PC-3 (cell line): ENCODE results near the gene TTC34. TPM values are rescaled to one million over a fixed set of nuclear protein-coding genes. Genes with fewer than 3 reads are reported as not detected.

Experiments used
- ATAC-seq: fragments of 200-7000 bp; cut with Tn5 transposase; 2 replicates; pipeline ENCODE4 v1.9.1; 2020; ENCODE audit warnings: mild to moderate bottlenecking, moderate library complexity
- BruUV-seq: library from RNA; stranded (reverse); fragments of 400-500 nt; replicated peaks from 2 replicates; lab custom pipeline; 2021; lab: Mats Ljungman, UMichigan
- CTCF ChIA-PET: fragments of 300-600 bp; sonication (Branson Sonifier 250); formaldehyde crosslinking; loops from one replicate; lab custom pipeline; 2022; ENCODE audit warnings: antibody characterized with exemption; lab: Charles Lee
- POLR2A ChIA-PET: fragments of 300-600 bp; sonication (Branson Sonifier 250); formaldehyde crosslinking; loops from one replicate; lab custom pipeline; 2022; ENCODE audit warnings: antibody characterized with exemption; ENCODE audit not compliant: unreplicated experiment; lab: Charles Lee
- DNase-seq: peaks from one replicate; pipeline ENCODE4 v3.0.0-alpha.2; 2015
- H2AFZ ChIP-seq: fragments of 300-600 bp; sonication (generic); 2 replicates; pipeline ENCODE4 v1.6.0; 2016; ENCODE audit warnings: antibody characterized with exemption, low read length
- H3F3A ChIP-seq: fragments of 300-600 bp; sonication (generic); one replicate; pipeline ENCODE4 v1.6.0; 2017; ENCODE audit warnings: antibody characterized with exemption, low read length, control low read depth, mild to moderate bottlenecking; ENCODE audit not compliant: unreplicated experiment
- H3K27ac ChIP-seq: fragments of 300-600 bp; sonication (generic); 2 replicates; pipeline ENCODE4 v1.5.1; 2016; ENCODE audit warnings: mild to moderate bottlenecking, low read length
- H3K27me3 ChIP-seq: fragments of 300-600 bp; sonication (generic); 2 replicates; pipeline ENCODE4 v1.6.1; 2016; ENCODE audit warnings: low read length, mixed read lengths
- H3K36me3 ChIP-seq: fragments of 300-600 bp; sonication (generic); 2 replicates; pipeline ENCODE4 v1.6.1; 2016; ENCODE audit warnings: low read depth, mixed run types, low read length, mixed read lengths
- H3K4me1 ChIP-seq: fragments of 300-600 bp; sonication (generic); 2 replicates; pipeline ENCODE4 v1.5.1; 2016; ENCODE audit warnings: low read length; ENCODE audit not compliant: insufficient read depth
- H3K4me2 ChIP-seq: fragments of 300-600 bp; sonication (generic); 2 replicates; pipeline ENCODE4 v1.6.0; 2016; ENCODE audit warnings: low read length
- H3K4me3 ChIP-seq: fragments of 300-600 bp; sonication (generic); 2 replicates; pipeline ENCODE4 v1.5.1; 2016; ENCODE audit warnings: mild to moderate bottlenecking, low read length, mixed read lengths
- H3K79me2 ChIP-seq: fragments of 300-600 bp; sonication (generic); 2 replicates; pipeline ENCODE4 v1.6.1; 2017; ENCODE audit warnings: low read length, mixed read lengths
- H3K9ac ChIP-seq: fragments of 300-600 bp; sonication (generic); 2 replicates; pipeline ENCODE4 v1.6.0; 2016; ENCODE audit warnings: mild to moderate bottlenecking, low read length
- H3K9me2 ChIP-seq: fragments of 300-600 bp; sonication (generic); replicated peaks from 2 replicates; pipeline ENCODE4 v1.6.1; 2016; ENCODE audit warnings: mixed run types, low read length, mixed read lengths
- H3K9me3 ChIP-seq: fragments of 300-600 bp; sonication (generic); 2 replicates; pipeline ENCODE4 v1.6.1; 2016; ENCODE audit warnings: low read length, mixed read lengths
- H4K20me1 ChIP-seq: fragments of 300-600 bp; sonication (generic); 2 replicates; pipeline ENCODE4 v1.6.1; 2016; ENCODE audit warnings: low read length, mixed read lengths
- EZH2 ChIP-seq: fragments of 300-600 bp; sonication (generic); IDR thresholded peaks from one replicate; pipeline ENCODE4 v1.6.1; 2017; ENCODE audit warnings: antibody characterized with exemption, mild to moderate bottlenecking, low read length; ENCODE audit not compliant: unreplicated experiment
- EZH2phosphoT487 ChIP-seq: fragments of 300-600 bp; sonication (generic); IDR thresholded peaks from 2 replicates; pipeline ENCODE4 v1.6.1; 2018; ENCODE audit warnings: mild to moderate bottlenecking, antibody characterized with exemption, low read length, borderline replicate concordance
- intact Hi-C: fragments of 100-400 bp; cut with micrococcal nuclease; formaldehyde crosslinking; loops from 2 replicates; pipeline ENCODE4 v1.9.0; 2023
- total RNA-seq: library from RNA; depleted of rRNA; stranded (reverse); fragments of >200 nt; gene quantifications from 2 replicates; pipeline ENCODE4 v1.2.3, GENCODE V29; 2014
- TF ChIP-seq, protein P1 (sequence below): fragments of 300-600 bp; sonication (generic); conservative IDR thresholded peaks from 2 replicates; pipeline ENCODE4 v1.5.1; 2017; ENCODE audit warnings: antibody characterized with exemption, low read depth, mild to moderate bottlenecking, low read length

The TTC34 gene
- total RNA-seq, 1 experiment from 2014 or later = 0.11 TPM

DNA sequence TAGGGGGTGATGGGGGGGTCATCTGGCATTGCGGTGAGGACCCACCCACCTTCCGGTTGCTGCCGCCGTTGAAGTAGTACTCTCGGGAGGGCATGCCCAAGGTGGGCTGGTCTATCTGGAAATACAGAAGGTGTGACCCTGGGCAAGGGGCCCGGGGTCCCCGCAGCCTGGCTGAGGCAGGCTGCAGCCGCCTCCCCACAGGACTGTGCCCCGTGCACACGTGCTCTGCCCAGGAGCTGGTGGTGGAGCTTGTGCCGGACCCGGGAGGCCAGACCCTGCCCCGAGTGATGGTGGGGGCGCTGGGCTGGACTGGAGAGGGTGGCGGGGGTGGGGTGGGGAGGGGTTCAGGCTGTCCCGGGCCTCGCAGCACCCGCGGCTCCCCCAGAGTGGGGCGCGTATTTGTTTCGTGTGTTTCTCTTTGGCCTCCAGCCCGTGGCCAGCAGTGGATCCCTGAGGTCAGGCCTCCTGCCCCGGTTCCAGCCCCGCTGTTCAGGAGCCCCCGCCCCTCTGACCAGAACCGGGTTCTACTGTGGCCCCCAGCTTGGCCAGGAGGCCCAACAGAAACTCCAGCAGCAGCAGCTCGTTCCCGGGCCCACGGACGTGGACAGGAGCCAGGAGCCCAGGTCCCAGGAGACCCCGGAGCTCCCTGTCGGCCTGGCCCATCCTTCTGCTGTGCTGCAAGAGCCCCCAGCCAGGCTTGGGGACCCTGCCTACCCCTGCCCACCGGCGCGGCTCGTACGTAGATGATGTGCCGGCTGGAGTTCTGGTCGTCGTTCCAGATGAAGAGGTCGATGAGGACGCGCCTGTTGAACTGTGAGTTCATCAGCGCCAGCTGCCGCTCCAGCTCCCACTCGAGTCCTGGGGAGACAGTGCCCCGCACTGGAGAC is 195.7 kb downstream of the TTC34 start:
- POLR2A ChIA-PET = interaction anchor here (0.7 kb wide), 1 partner anchor 20 kb away, joined by 3 read pairs; the partner anchor contains the start of gene PRXL2B

DNA sequence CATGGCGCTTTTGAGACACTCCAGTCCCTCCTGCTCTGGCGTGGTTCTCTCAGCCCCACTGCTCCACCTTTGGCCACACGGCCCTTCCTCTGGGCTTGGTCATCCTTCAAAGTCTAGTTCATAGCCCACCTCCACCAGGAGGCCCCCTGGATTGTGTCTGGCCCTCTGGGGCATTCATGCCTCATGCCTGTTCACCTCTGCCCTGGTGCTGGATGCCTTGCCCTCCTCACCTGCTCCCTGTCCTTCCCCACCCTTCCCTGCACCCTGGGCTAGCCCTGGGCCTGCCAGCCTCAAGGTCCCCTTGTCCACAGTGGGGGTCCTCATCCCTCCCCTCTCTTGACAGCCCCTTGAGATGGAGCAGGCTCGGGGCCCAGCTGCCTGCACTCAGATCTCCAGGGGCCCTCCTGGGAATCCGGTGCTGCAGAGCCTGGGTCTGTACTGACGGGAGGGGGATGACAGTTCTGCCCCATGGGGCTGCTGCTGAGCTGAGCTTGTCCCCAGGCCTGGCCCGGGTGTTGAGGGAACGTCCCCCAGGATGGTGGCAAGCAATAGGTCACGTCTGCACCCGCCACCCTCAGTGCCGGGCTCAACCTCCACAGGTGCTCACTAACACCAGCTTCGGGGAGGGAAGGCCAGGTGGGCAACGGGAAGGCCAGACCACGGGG is 196.5 kb downstream of the TTC34 start:
- no peak for DNase-seq
- ChIA-PET CTCF (no interaction called here), POLR2A (no interaction called here)
- Histone ChIP-seq H3K4me3 (no peak overlapping the region), H3K9me3 (peaks cover 6% of the 10 kb centered on the region; the same call in 1 of the 2 replicates), H3K4me2 (no peak overlapping the region), H3K9ac (no peak overlapping the region), H3K79me2 (no peaks in the 10 kb centered on the region), H3K4me1 (no peaks in the 10 kb centered on the region), H4K20me1 (no peaks in the 10 kb centered on the region), H3F3A (no peaks in the 10 kb centered on the region), H2AFZ (no peak overlapping the region), H3K27me3 (peaks cover 3% of the 10 kb centered on the region; the same call in 1 of the 2 replicates), H3K27ac (no peak overlapping the region), H3K36me3 (no peaks in the 10 kb centered on the region), H3K9me2 (no peaks in the 10 kb centered on the region)
- intact Hi-C loops = no loop called here
- no peak for TF ChIP-seq EZH2
- TF ChIP-seq, protein P1, sequence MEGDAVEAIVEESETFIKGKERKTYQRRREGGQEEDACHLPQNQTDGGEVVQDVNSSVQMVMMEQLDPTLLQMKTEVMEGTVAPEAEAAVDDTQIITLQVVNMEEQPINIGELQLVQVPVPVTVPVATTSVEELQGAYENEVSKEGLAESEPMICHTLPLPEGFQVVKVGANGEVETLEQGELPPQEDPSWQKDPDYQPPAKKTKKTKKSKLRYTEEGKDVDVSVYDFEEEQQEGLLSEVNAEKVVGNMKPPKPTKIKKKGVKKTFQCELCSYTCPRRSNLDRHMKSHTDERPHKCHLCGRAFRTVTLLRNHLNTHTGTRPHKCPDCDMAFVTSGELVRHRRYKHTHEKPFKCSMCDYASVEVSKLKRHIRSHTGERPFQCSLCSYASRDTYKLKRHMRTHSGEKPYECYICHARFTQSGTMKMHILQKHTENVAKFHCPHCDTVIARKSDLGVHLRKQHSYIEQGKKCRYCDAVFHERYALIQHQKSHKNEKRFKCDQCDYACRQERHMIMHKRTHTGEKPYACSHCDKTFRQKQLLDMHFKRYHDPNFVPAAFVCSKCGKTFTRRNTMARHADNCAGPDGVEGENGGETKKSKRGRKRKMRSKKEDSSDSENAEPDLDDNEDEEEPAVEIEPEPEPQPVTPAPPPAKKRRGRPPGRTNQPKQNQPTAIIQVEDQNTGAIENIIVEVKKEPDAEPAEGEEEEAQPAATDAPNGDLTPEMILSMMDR = no peak
- TF ChIP-seq EZH2phosphoT487 = no peak
- no peak for ATAC-seq
- no TSS peak for BruUV-seq

More for the DNA sequence above, 195.7 kb downstream of the TTC34 start:
- intact Hi-C loops = no loop called here
- TF ChIP-seq, protein P1 = no peak
- TF ChIP-seq EZH2phosphoT487 (no peak), EZH2 (no peak)
- Histone ChIP-seq H3K27ac (no peak overlapping the region), H2AFZ (no peak overlapping the region), H3K4me2 (no peak overlapping the region), H3K79me2 (no peaks in the 10 kb centered on the region), H3K27me3 (peaks cover 3% of the 10 kb centered on the region; the same call in 1 of the 2 replicates), H3K9ac (no peak overlapping the region), H3K36me3 (no peaks in the 10 kb centered on the region), H3K9me2 (no peaks in the 10 kb centered on the region), H3K4me3 (no peak overlapping the region), H4K20me1 (no peaks in the 10 kb centered on the region), H3K9me3 (peaks cover 3% of the 10 kb centered on the region; the same call in 1 of the 2 replicates), H3K4me1 (no peaks in the 10 kb centered on the region), H3F3A (no peaks in the 10 kb centered on the region)
- BruUV-seq = no TSS peak
- DNase-seq = no peak
- no peak for ATAC-seq
- CTCF ChIA-PET = no interaction called here
